Astrocyte (in vitro differentiated cells and primary cell): ENCODE results near the gene TMTC4. TPM values are rescaled to one million over a fixed set of nuclear protein-coding genes. Genes with fewer than 3 reads are reported as not detected.
"Not testable (repeated sequence)": the region's sequence is repeated elsewhere in the genome, so short reads cannot be mapped to it uniquely, and the experiment has no call there.

Experiments used
- DNase-seq: peaks from one replicate; pipeline ENCODE4 v3.0.0-alpha.2; 2010; ENCODE audit warnings: low read depth
- FAIRE-seq: peaks from 2 replicates; lab custom pipeline; 2011; peaks lifted over from hg19 to GRCh38; lab: Jason Lieb, UNC
- H2AFZ ChIP-seq: 2 replicates; pipeline ENCODE4 v1.6.0; 2012; ENCODE audit warnings: low read depth, low read length, inconsistent platforms
- H3K27ac ChIP-seq: 2 replicates; pipeline ENCODE4 v1.5.1; 2011; ENCODE audit warnings: low read depth, low read length, inconsistent platforms
- H3K27me3 ChIP-seq: 2 replicates; pipeline ENCODE4 v1.6.0; 2011; ENCODE audit warnings: low read length, inconsistent platforms; ENCODE audit not compliant: insufficient read depth
- H3K36me3 ChIP-seq: 2 replicates; pipeline ENCODE4 v1.5.1; 2011; ENCODE audit warnings: low read length, inconsistent platforms; ENCODE audit not compliant: insufficient read depth
- H3K4me1 ChIP-seq: 2 replicates; pipeline ENCODE4 v1.5.1; 2011; ENCODE audit warnings: low read length, inconsistent platforms; ENCODE audit not compliant: insufficient read depth
- H3K4me2 ChIP-seq: 2 replicates; pipeline ENCODE4 v1.6.0; 2012; ENCODE audit warnings: low read length, inconsistent platforms
- H3K4me3 ChIP-seq: 2 replicates; pipeline ENCODE4 v1.5.1; 2011; ENCODE audit warnings: low read depth, mild to moderate bottlenecking, low read length, inconsistent platforms; ENCODE audit not compliant: insufficient read depth
- H3K79me2 ChIP-seq: 2 replicates; pipeline ENCODE4 v1.6.0; 2012; ENCODE audit warnings: mild to moderate bottlenecking, low read length, inconsistent platforms; ENCODE audit not compliant: insufficient read depth
- H3K9ac ChIP-seq: 2 replicates; pipeline ENCODE4 v1.6.0; 2012; ENCODE audit warnings: mild to moderate bottlenecking, low read length, inconsistent platforms
- H3K9me3 ChIP-seq: 2 replicates; pipeline ENCODE4 v1.5.1; 2012; ENCODE audit warnings: low read depth, mild to moderate bottlenecking, low read length, inconsistent platforms; ENCODE audit not compliant: insufficient read depth
- H4K20me1 ChIP-seq: 2 replicates; pipeline ENCODE4 v1.6.0; 2012; ENCODE audit warnings: low read length, inconsistent platforms; ENCODE audit not compliant: insufficient read depth
- H3K27ac Mint-ChIP-seq: one replicate; pipeline ENCODE4 v1.8.0; 2021; ENCODE audit warnings: mild to moderate bottlenecking, mixed read lengths; ENCODE audit not compliant: unreplicated experiment
- H3K27me3 Mint-ChIP-seq: one replicate; pipeline ENCODE4 v1.8.0; 2021; ENCODE audit warnings: low read depth, mixed read lengths; ENCODE audit not compliant: unreplicated experiment
- H3K36me3 Mint-ChIP-seq: one replicate; pipeline ENCODE4 v1.8.0; 2021; ENCODE audit warnings: low read depth, mixed read lengths; ENCODE audit not compliant: unreplicated experiment
- H3K4me1 Mint-ChIP-seq: one replicate; pipeline ENCODE4 v1.8.0; 2021; ENCODE audit warnings: low read depth, mixed read lengths; ENCODE audit not compliant: unreplicated experiment
- H3K4me3 Mint-ChIP-seq: one replicate; pipeline ENCODE4 v1.8.0; 2021; ENCODE audit warnings: mild to moderate bottlenecking, moderate library complexity, mixed read lengths; ENCODE audit not compliant: unreplicated experiment
- H3K9me3 Mint-ChIP-seq: one replicate; pipeline ENCODE4 v1.8.0; 2021; ENCODE audit warnings: mild to moderate bottlenecking, mixed read lengths; ENCODE audit not compliant: unreplicated experiment
- CTCF ChIP-seq: IDR thresholded peaks from 2 replicates; pipeline ENCODE4 v1.5.1; 2011; ENCODE audit warnings: low read depth, mild to moderate bottlenecking, inconsistent platforms, low read length, moderate library complexity; ENCODE audit not compliant: insufficient read depth
- EZH2 ChIP-seq: IDR thresholded peaks from 2 replicates; pipeline ENCODE4 v1.6.1; 2012; ENCODE audit warnings: mild to moderate bottlenecking, low read length, inconsistent platforms; ENCODE audit not compliant: insufficient read depth
- total RNA-seq: library from RNA; stranded (reverse); gene quantifications from 2 replicates; pipeline ENCODE4 v1.2.1, GENCODE V29; 2021

Gene TMTC4
- total RNA-seq, 1 donor from 2014 or later: 8.4 TPM

GRCh38 chr13:100680131-100680530 lies 5.5 kb upstream of the TMTC4 start:
- Mint-ChIP-seq H3K9me3 (no peaks in the 10 kb centered on the region), H3K4me1 (no peaks in the 10 kb centered on the region), H3K27me3 (no peaks in the 10 kb centered on the region), H3K27ac (no peak overlapping the region), H3K4me3 (no peak overlapping the region), H3K36me3 (no peaks in the 10 kb centered on the region)
- H2AFZ ChIP-seq: no peak overlapping the region
- H3K4me2 ChIP-seq: no peak overlapping the region
- H3K79me2 ChIP-seq: no peaks in the 10 kb centered on the region
- no peak for DNase-seq
- H3K9ac ChIP-seq: no peak overlapping the region
- H3K27me3 ChIP-seq: no peaks in the 10 kb centered on the region
- no peak overlapping the region for H3K27ac ChIP-seq
- H3K4me3 ChIP-seq: no peak overlapping the region
- H3K9me3 ChIP-seq: no peaks in the 10 kb centered on the region
- H3K36me3 ChIP-seq: no peaks in the 10 kb centered on the region
- FAIRE-seq: no peak
- TF ChIP-seq EZH2 (no peak), CTCF (no peak)
- H4K20me1 ChIP-seq: no peaks in the 10 kb centered on the region
- peaks cover 3% of the 10 kb centered on the region for H3K4me1 ChIP-seq

GRCh38 chr13:100677128-100677527 lies 2.5 kb upstream of the TMTC4 start:
- H3K27ac ChIP-seq, H3K4me1 Mint-ChIP-seq, H3K27ac Mint-ChIP-seq, H3K9me3 Mint-ChIP-seq, H3K9me3 ChIP-seq, H3K4me2 ChIP-seq, H3K9ac ChIP-seq, H3K4me3 ChIP-seq, H3K27me3 ChIP-seq, H3K36me3 Mint-ChIP-seq, H2AFZ ChIP-seq, H3K27me3 Mint-ChIP-seq, DNase-seq, H3K4me3 Mint-ChIP-seq, FAIRE-seq, H3K36me3 ChIP-seq: not testable (repeated sequence)
- peaks cover 13% of the 10 kb centered on the region for H3K79me2 ChIP-seq
- H3K4me1 ChIP-seq: peaks cover 14% of the 10 kb centered on the region
- H4K20me1 ChIP-seq: peaks cover 14% of the 10 kb centered on the region

DNA sequence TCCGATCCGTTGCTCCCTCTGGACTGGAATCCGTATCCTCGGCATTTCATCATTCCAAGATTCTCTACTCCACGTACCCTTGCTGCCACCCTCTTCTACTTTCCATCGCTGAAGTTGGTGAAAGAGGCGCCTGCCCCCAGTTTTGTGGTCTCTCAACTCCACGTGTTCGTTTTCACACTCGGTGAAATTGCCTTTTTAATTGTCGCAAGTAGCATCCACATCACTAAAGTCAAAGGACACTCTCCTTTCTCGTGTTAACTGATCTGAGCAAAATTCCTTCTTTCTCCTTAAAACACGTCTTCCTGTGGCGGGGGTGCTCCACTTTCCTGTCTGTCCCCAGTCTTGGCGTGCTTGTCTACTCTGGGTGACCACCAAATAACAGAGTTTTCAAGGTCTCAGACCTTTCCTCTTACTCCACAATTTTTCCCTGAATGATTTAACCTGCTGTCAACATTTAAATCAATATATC lies 1.1 kb upstream of the TMTC4 start:
- Mint-ChIP-seq H3K4me1 (peaks cover 7% of the 10 kb centered on the region), H3K9me3 (no peaks in the 10 kb centered on the region), H3K4me3 (peak overlapping the region; percentile 86), H3K36me3 (no peaks in the 10 kb centered on the region), H3K27me3 (no peaks in the 10 kb centered on the region), H3K27ac (no peak overlapping the region)
- Histone ChIP-seq H3K9ac (peak overlapping the region; percentile 77), H3K4me3 (peak overlapping the region; percentile 72), H3K79me2 (peaks cover 28% of the 10 kb centered on the region), H3K9me3 (no peaks in the 10 kb centered on the region), H3K4me2 (peak overlapping the region; percentile 91), H3K27me3 (no peaks in the 10 kb centered on the region), H4K20me1 (peaks cover 17% of the 10 kb centered on the region), H3K27ac (no peak overlapping the region), H3K4me1 (peaks cover 14% of the 10 kb centered on the region), H3K36me3 (no peaks in the 10 kb centered on the region), H2AFZ (peak overlapping the region; percentile 87)
- no peak for TF ChIP-seq CTCF
- no peak for TF ChIP-seq EZH2
- DNase-seq: no peak
- no peak for FAIRE-seq
